GM23248 (cell line): Measurements from ENCODE around the gene TRRAP.

Experiments
- EZH2 ChIP-seq: fragments of 200-600 bp; sonication (generic); IDR thresholded peaks from 2 replicates; pipeline ENCODE4 v1.6.1; 2018; ENCODE audit warnings: antibody characterized with exemption, mild to moderate bottlenecking; ENCODE audit not compliant: insufficient read depth, poor library complexity, severe bottlenecking
- EZH2phosphoT487 ChIP-seq: fragments of 200-600 bp; sonication (generic); IDR thresholded peaks from 2 replicates; pipeline ENCODE4 v1.6.1; 2018; ENCODE audit warnings: antibody characterized with exemption, moderate library complexity, mild to moderate bottlenecking, low read depth; ENCODE audit not compliant: insufficient read depth

GRCh38 chr7:98892609-98893008 is 14.3 kb downstream of the TRRAP start:
- TF ChIP-seq EZH2phosphoT487 (no peak), EZH2 (no peak)
